Fibroblast of skin of abdomen (primary cell): ENCODE results near the gene CIPC.

Source experiments
- DNase-seq: peaks from one replicate; pipeline ENCODE4 v3.0.0-alpha.2; 2013

The CIPC gene

DNA sequence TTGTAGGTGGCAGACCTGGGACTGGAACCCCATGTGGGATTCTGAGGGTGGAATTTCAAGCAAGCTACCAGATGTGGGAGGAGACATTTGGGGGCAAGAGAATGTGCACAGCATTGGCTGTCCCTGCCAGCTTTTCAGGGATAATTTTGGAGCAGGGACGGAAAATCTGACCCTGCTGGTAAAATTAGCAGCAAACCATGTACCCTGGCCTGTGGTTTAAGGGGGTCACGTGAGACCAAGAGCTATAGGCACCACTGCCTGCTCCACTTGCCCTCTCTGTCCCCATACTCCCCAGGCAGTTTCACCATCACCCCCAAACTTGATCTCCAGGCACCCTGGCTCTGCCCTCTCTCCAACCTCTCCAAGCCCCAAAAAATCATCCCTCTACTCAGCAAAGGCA, 57.0 kb downstream of the CIPC start:
- no peak for DNase-seq

DNA sequence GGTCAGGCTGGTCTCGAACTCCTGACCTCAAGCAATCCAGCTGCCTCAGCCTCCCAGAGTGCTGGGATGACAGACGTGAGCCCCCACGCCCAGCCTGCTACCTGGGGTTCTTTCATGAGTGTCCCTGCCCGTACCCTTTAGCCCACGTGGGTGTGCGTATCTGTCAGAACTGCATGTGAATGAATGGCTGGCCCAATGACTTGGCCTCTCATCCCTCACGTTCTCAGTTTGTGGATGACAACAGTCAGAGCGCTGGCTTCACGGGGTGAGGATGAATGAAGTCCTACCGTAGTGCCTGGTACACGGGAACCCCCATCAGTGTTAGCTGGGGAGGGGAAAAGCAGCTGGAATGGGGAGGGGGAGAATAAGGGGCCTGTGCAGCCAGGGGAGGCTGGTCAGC, 59.7 kb downstream of the CIPC start:
- DNase-seq = no peak

DNA sequence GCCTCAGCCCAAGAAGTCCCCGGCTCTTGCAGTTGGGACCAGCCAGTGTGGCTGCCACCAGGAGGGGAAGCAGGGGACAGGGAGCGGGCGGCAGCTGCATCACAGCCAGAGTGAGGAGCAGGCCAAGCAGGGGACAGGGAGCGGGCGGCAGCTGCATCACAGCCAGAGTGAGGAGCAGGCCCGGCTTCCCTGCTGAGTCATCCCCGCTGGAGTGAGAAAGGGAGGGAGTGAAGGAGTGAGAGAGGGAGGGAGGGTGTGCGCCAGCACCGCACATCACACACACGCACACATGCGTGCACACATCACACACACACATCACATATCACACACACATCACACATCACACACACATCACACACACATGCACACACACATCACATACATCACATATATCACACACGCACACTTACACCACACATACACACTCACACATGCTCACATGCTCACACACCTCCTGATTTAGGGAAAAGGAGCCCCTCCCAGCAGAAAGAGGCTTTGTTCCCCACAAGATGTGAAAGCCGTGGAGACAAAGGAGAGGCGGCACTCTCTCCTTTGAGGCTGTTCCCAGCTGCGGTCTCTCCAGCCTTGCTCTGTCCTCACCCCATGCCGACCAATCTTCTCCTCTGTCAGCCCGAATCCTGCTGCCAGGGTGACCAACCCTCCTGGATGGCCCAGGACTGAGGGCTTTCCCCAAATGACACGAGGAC, 60.3 kb downstream of the CIPC start:
- DNase-seq = peak; percentile 72

DNA sequence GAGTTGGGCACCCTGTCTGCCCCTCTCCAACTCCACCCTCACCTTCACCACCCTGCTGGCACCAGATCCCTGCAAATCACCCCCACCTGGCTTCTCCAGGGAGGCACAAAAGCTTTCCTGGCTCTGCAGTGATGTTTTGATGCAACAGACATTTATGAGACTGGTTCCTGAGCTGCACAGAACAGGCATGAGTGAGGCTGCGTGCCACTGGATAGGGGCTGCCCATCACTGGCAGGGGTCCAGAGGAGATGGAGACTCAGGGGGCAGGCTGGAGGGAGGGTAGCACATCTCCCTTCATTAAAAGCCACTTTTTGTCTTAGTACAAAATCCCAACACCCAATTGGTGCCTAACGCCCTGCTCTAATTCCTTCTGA, 60.8 kb downstream of the CIPC start:
- no peak for DNase-seq

DNA sequence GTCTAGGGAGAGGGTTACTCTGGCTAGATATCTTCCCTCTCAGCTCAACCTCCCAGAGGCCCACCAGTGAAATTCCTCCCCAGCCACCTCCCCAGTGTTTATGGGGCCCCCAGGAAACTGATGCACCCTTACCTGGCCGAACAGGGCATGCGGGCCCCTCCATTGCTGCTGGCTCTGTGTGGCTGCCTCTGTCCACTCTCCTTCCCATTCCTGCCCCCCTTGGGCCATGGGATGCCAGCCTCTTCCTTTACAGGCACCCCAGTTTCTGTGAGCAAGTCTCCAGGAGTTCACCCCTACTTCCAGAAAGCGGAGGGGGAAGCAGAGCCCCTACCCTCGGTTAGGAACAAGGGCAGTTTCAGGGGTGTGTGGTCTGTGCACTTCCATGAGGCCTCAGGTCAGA, 63.0 kb downstream of the CIPC start:
- no peak for DNase-seq
